ENCODE measurements around the gene CDC42BPA.
"Not testable (repeated sequence)": the region's sequence is repeated elsewhere in the genome, so short reads cannot be mapped to it uniquely, and the experiment has no call there.

The CDC42BPA gene

DNA sequence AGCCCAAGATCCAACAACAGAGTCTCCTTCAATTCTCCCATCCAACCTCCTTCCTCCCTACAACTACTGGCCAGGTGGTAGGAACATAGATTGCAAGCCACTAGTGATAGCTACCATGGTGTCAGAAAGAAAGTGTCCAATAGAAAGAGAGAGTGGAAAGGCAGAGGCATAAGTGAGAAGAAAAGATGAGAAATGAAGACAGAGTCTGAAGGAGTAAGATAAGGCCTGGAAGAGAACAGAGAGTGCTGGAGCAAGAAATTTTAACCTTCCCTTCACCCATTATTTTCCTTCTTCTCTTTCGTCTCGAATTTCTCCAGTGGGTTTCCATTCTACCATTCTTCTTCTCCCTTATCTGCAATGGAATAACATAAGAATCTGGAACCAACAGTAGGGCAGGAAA, 57.9 kb downstream of the CDC42BPA start:
- DNase-seq (ENCODE audit: low read depth): no peak

DNA sequence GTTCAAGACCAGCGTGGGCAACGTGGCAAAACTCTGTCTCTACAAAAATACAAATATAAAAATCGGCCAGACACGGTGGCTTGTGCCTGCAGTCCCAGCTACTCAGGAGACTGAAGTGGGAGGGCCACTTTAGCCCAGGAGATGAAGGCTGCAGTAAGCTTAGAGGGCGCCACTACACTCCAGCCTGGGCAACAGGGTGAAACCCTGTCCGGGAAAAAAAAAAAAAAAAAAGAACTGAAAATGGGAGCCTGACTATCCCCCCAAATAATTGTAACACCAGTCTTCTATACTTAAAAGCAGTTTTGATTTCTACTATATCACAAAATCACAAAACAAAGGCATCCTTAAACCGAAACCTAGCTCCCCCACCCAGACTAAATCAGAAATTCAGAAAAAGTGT, 60.3 kb downstream of the CDC42BPA start:
- DNase-seq (ENCODE audit: low read depth): no peak

GRCh38 chr1:227255086-227255732, 63.1 kb downstream of the CDC42BPA start:
- no peak for DNase-seq (ENCODE audit: low read depth)

- no peak for DNase-seq (ENCODE audit: low read depth)
Measured at GRCh38 chr1:227253065-227253464, 65.2 kb downstream of the CDC42BPA start.

DNA sequence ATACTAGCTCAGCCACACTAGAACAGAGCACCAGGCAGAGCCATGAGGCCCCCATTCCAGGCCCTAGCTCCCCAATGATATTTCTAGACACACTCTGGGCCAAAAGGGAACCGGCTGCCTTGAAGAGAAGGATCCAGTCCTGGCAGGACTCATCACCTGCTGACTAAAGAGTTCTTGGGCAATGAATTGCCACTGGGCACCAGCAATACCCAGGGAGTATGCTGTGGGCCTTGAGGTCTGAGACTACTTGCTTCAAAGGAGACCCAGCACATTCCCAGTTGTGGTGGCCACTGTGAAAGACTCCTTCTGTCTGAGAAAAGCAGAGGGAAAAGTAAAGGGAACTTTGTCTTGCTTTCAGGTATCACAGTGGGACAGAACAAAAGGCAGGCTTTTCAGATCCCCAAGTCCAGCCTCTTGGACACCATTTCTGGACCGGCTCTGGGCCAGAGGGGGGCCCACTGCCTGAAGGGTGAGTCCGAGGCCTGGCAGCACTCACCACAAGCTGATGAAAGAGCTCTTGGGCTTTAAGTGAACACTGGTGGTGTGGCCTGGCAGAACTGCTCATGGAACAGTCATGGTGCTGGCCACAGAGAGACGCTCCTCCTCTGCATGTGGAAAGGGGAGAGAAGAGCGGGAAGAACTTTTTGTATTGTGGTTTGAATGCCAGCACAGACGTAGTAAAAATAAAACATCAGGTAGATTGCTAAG, 72.5 kb downstream of the CDC42BPA start:
- DNase-seq (ENCODE audit: low read depth): no peak

GRCh38 chr1:227244339-227245118, 73.8 kb downstream of the CDC42BPA start:
- no peak for DNase-seq (ENCODE audit: low read depth)

- no peak for DNase-seq (ENCODE audit: low read depth)
Measured at GRCh38 chr1:227242811-227243682, 75.2 kb downstream of the CDC42BPA start.

DNA sequence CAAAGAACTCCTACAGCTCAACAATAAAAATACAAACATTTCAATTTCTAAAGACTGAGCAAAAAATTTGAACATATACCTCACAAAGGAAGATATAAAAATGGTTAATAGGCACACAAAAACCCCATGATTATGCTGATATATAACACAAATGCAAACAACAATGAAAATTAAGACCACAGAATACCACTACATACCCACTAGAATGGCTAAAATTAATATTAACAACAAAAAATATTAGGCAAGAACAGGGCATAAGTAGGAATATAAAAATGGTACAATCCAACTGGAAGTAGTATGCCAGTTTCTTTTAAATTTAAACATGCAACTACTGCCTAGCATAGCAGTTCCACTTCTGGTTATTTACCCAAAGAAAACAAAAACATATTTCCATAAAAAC, 77.3 kb downstream of the CDC42BPA start:
- no peak for DNase-seq (ENCODE audit: low read depth)

DNA sequence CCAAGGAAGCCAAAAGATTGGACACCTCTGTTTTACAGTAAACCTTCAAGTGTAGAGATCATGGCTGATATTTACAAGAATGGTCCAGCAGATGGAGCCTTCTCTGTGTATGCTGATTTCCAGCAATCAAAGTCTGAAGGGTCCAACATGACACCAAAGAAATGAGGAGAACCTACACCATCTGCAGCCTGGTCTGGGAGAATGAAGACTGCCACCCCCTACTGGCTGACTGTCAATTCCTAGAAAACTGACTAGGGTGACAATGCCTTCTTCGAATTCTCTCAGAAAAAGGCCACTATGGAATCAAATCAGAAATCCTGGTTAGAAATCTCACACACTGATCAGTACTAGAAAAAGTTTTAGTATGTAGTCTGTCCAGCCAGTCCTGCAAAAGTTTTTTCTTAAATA, 83.3 kb downstream of the CDC42BPA start:
- DNase-seq (ENCODE audit: low read depth): no peak

GRCh38 chr1:227231128-227231527, 87.2 kb downstream of the CDC42BPA start:
- DNase-seq (ENCODE audit: low read depth): not testable (repeated sequence)

- no peak for DNase-seq (ENCODE audit: low read depth)
Measured at GRCh38 chr1:227228201-227228600, 90.1 kb downstream of the CDC42BPA start.

DNA sequence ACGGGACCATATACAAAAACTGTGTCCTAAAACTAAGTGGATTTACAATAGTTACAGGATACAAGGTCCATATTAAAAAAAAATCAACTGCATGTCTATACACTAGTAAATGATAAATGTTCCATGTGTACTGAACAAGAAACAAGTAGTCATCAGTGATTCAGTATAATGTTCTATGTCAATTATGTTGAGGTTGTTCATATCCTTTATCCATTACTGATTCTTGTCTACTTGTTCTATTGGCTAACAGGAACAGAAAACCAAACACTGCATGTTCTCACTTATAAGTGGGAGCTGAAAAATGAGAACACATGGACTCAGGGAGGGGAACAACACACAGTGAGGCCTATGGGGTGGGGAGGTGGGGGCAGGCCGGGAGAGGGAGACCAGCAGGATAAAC, 90.5 kb downstream of the CDC42BPA start:
- DNase-seq (ENCODE audit: low read depth): no peak

- DNase-seq (ENCODE audit: low read depth): no peak
Measured at GRCh38 chr1:227225715-227226346, 92.5 kb downstream of the CDC42BPA start.

- no peak for DNase-seq (ENCODE audit: low read depth)
Measured at GRCh38 chr1:227223171-227223806, 95.0 kb downstream of the CDC42BPA start.

GRCh38 chr1:227219715-227220292, 98.5 kb downstream of the CDC42BPA start:
- no peak for DNase-seq (ENCODE audit: low read depth)

GRCh38 chr1:227218870-227219573, 99.3 kb downstream of the CDC42BPA start:
- no peak for DNase-seq (ENCODE audit: low read depth)

GRCh38 chr1:227215863-227216510, 102.3 kb downstream of the CDC42BPA start:
- no peak for DNase-seq (ENCODE audit: low read depth)

DNA sequence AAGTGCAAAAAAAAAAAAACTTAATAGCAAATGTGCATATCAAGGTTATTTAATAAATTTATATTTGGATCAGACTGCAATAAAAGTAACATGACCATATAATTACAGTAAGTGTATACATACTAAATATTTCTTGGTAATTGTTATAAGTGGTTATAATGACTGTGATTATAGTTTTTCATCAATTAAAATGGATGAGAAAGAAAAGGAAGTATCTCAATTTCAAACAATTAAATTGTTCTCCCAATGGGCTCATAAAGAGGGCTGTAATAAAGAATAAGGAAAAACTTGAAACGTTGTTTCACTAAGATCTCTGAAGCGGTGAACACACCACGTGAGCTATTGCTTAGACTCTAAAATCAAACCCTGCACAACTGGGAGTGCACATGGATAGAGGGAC, 104.1 kb downstream of the CDC42BPA start:
- no peak for DNase-seq (ENCODE audit: low read depth)

GRCh38 chr1:227213426-227213825, 104.9 kb downstream of the CDC42BPA start:
- DNase-seq (ENCODE audit: low read depth): no peak

GRCh38 chr1:227212164-227212563, 106.1 kb downstream of the CDC42BPA start:
- DNase-seq (ENCODE audit: low read depth): no peak
